HL-60 (cell line): ENCODE results near the gene KIAA1671.

Experiments
- DNase-seq, 2 experiments: peaks; one replicate each; pipeline ENCODE4 v3.0.0-alpha.2; 2010 to 2020; ENCODE audit warnings: low read depth in 1 of 2, low spot score in 1 of 2
- H3K27ac ChIP-seq: fragments of 250-450 bp; sonication (Bioruptor Pico); replicated peaks from 2 replicates; pipeline ENCODE4 v1.5.1; 2020; ENCODE audit warnings: mild to moderate bottlenecking, moderate library complexity
- H3K27me3 ChIP-seq: fragments of 250-450 bp; sonication (Bioruptor Pico); 2 replicates; pipeline ENCODE4 v1.5.1; 2021; ENCODE audit warnings: mild to moderate bottlenecking, moderate library complexity; ENCODE audit not compliant: insufficient read depth, poor library complexity, severe bottlenecking
- H3K4me3 ChIP-seq: replicated peaks from 2 replicates; pipeline ENCODE4 v1.5.1; 2011; ENCODE audit warnings: mild to moderate bottlenecking, control low read depth, low read length; ENCODE audit not compliant: insufficient read depth
- GABPA ChIP-seq: IDR thresholded peaks from 2 replicates; pipeline ENCODE4 v1.6.1; 2012; ENCODE audit warnings: low read depth
- POLR2AphosphoS5 ChIP-seq: IDR thresholded peaks from 2 replicates; pipeline ENCODE4 v1.6.1; 2012; ENCODE audit warnings: low read depth
- SPI1 ChIP-seq: IDR thresholded peaks from 2 replicates; pipeline ENCODE4 v1.6.1; 2012; ENCODE audit warnings: low read depth, mild to moderate bottlenecking, borderline replicate concordance
- TF ChIP-seq, protein P1 (sequence below): IDR thresholded peaks from one replicate; pipeline ENCODE4 v1.5.1; 2011; ENCODE audit warnings: low read length, control low read depth, inconsistent platforms; ENCODE audit not compliant: insufficient read depth
- TF ChIP-seq, protein P2 (sequence below): IDR thresholded peaks from 2 replicates; pipeline ENCODE4 v1.6.1; 2012; ENCODE audit warnings: low read depth; ENCODE audit not compliant: insufficient replicate concordance

KIAA1671 gene

DNA sequence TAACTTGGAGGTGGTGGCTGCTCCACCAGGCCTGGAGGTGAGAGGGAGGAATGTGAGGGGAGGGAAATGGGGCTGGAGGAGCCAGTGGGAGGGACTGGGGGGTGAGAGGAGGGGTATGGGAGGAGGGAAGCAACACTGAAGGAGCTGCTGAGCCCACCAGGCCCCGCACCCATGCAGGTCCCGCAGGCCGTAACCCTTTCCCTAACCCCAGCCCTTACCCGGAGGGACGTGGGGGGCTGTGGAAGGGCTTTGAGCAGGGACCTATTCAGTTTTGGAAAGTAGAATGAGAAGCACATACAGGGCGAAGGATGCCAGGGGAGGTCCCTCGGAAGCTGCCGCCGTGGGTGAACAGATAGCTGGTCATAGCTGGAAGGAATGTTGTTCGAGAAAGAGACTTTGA is 213.3 kb downstream of the KIAA1671 start:
- DNase-seq: no peak
- TF ChIP-seq SPI1 (no peak), GABPA (no peak), POLR2AphosphoS5 (no peak)
- TF ChIP-seq, protein P1, sequence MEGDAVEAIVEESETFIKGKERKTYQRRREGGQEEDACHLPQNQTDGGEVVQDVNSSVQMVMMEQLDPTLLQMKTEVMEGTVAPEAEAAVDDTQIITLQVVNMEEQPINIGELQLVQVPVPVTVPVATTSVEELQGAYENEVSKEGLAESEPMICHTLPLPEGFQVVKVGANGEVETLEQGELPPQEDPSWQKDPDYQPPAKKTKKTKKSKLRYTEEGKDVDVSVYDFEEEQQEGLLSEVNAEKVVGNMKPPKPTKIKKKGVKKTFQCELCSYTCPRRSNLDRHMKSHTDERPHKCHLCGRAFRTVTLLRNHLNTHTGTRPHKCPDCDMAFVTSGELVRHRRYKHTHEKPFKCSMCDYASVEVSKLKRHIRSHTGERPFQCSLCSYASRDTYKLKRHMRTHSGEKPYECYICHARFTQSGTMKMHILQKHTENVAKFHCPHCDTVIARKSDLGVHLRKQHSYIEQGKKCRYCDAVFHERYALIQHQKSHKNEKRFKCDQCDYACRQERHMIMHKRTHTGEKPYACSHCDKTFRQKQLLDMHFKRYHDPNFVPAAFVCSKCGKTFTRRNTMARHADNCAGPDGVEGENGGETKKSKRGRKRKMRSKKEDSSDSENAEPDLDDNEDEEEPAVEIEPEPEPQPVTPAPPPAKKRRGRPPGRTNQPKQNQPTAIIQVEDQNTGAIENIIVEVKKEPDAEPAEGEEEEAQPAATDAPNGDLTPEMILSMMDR: no peak
- TF ChIP-seq, protein P2, sequence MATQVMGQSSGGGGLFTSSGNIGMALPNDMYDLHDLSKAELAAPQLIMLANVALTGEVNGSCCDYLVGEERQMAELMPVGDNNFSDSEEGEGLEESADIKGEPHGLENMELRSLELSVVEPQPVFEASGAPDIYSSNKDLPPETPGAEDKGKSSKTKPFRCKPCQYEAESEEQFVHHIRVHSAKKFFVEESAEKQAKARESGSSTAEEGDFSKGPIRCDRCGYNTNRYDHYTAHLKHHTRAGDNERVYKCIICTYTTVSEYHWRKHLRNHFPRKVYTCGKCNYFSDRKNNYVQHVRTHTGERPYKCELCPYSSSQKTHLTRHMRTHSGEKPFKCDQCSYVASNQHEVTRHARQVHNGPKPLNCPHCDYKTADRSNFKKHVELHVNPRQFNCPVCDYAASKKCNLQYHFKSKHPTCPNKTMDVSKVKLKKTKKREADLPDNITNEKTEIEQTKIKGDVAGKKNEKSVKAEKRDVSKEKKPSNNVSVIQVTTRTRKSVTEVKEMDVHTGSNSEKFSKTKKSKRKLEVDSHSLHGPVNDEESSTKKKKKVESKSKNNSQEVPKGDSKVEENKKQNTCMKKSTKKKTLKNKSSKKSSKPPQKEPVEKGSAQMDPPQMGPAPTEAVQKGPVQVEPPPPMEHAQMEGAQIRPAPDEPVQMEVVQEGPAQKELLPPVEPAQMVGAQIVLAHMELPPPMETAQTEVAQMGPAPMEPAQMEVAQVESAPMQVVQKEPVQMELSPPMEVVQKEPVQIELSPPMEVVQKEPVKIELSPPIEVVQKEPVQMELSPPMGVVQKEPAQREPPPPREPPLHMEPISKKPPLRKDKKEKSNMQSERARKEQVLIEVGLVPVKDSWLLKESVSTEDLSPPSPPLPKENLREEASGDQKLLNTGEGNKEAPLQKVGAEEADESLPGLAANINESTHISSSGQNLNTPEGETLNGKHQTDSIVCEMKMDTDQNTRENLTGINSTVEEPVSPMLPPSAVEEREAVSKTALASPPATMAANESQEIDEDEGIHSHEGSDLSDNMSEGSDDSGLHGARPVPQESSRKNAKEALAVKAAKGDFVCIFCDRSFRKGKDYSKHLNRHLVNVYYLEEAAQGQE: no peak
- Histone ChIP-seq H3K27me3 (no peaks in the 10 kb centered on the region), H3K4me3 (no peak overlapping the region), H3K27ac (no peak overlapping the region)

DNA sequence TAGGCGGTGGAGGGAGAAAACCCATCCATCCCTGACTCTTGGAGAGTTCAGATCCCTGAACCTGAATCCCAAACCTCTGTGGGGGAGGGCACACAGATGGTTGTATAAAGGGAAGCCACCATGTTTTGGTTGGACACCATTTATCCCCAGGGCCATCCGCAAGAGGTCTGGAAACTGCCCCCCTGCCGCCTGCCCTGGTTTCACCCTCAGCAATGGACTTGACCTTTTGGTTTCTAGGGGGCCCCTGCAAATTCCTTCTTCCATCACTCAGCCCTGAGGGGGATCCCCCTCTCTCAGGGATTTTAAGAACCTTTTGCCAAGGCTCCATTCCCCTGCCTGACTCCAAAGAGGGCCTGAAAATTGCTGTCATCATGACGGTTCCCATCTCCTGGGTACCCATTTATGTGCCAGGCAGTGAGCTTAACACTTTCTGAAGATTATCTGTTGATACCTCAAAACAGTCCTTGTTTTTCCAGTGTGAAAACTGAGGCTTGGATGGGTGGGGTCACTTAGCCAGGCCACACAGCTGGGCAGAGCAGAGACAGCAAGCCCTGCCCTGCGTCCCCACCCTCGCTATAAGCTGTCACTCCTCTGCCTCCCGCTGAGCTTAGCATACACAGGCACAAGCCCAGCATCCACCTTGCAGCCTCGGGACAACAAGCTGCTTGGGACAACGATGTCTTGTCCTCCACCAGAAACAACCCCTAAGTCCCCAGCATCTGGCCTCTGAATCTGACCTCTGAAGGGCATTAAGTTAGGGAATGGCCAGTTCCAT is 213.9 kb downstream of the KIAA1671 start:
- no peak for DNase-seq
- H3K27ac ChIP-seq: no peak overlapping the region
- TF ChIP-seq GABPA (no peak), POLR2AphosphoS5 (no peak)
- no peaks in the 10 kb centered on the region for H3K27me3 ChIP-seq
- H3K4me3 ChIP-seq: no peak overlapping the region

DNA sequence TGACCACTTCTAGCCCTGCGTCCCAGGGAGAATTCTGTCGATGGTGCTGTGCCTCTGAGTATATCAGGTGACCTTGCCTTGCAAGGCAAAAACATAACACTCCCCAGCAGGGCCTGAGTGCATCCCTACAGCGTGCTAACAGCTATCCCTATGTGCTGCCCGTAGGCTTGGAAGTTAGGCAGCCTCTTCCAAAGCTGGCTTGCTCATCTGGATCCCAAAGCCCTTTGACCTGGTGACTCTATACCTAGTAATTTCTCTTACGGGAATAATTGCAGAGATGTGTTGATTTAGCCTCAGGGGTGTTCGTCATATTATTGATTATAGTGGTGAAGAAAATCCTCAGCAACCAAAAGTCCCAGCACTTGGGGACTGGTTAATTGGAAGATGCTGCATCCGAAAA is 214.6 kb downstream of the KIAA1671 start:
- Histone ChIP-seq H3K27ac (no peak overlapping the region), H3K27me3 (no peaks in the 10 kb centered on the region), H3K4me3 (no peak overlapping the region)
- no peak for DNase-seq
- TF ChIP-seq, protein P1: no peak
- TF ChIP-seq, protein P2: no peak
- TF ChIP-seq SPI1: no peak

DNA sequence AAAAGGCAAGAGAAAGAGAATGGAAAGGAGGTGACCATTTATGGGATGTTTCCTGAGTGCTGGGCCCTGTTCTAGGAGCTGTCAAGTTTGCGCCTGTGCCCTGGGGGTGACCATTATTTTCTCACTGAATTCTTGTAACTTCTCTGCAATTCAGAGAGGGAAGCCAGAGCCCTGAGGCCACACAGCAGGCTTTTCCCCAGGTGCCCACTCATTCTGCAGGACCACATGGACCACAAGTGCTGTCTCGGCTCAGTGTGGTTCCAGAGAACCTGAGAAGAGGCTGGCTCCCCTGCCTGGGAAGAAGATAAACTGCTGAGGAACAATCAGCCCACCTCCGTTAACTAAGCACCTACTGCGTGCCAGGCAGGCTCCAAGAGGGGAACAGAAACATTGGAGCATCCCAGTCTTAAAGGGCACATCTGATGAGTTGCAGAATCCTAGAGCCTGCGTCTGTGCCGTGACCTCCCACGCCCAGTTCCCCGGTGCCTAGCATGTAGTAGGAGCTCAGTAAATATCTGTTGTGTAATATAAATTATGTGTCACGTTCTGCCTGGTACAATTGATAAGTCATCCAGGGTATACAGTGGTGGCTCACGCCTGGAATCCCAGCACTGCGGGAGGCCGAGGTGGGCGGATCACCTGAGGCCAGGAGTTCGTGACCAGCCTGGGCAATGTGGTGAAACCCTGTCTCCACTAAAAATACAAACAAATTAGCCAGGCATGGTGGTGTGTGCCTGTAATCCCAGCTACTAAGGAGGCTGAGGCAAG is 215.5 kb downstream of the KIAA1671 start:
- Histone ChIP-seq H3K27ac (no peak overlapping the region), H3K4me3 (no peak overlapping the region), H3K27me3 (no peaks in the 10 kb centered on the region)
- TF ChIP-seq SPI1: no peak
- no peak for TF ChIP-seq GABPA
- no peak for TF ChIP-seq POLR2AphosphoS5
- TF ChIP-seq, protein P2: no peak
- TF ChIP-seq, protein P1: no peak
- no peak for DNase-seq
